ENCODE measurements around the gene NPAS3.

NPAS3 gene

GRCh38 chr14:33747749-33748148, 809.1 kb downstream of the NPAS3 start:
- no peak for DNase-seq (ENCODE audit: extremely low spot score)
- TF ChIP-seq CTCF (IDR thresholded peaks at IDR 0.05; ENCODE audit: control extremely low read depth, extremely low read depth, low read depth, missing control alignments): no peak
- ChIA-PET POLR2A (no interaction called here), CTCF (no interaction called here)

GRCh38 chr14:33754261-33754660, 815.6 kb downstream of the NPAS3 start:
- TF ChIP-seq CTCF (IDR thresholded peaks at IDR 0.05; ENCODE audit: control extremely low read depth, extremely low read depth, low read depth, missing control alignments): no peak
- ChIA-PET POLR2A (no interaction called here), CTCF (interaction anchor here (1.3 to 2.5 kb wide), 2 partner anchors 11 to 577 kb away, joined by 3 to 9 read pairs; no protein-coding TSS in a partner anchor)
- no peak for DNase-seq (ENCODE audit: extremely low spot score)

- ChIA-PET CTCF (no interaction called here), POLR2A (no interaction called here)
- TF ChIP-seq CTCF (IDR thresholded peaks at IDR 0.05; ENCODE audit: control extremely low read depth, extremely low read depth, low read depth, missing control alignments): no peak
- no peak for DNase-seq (ENCODE audit: extremely low spot score)
Observed at GRCh38 chr14:33755358-33755757, 816.7 kb downstream of the NPAS3 start.

GRCh38 chr14:33756833-33757232, 818.2 kb downstream of the NPAS3 start:
- ChIA-PET POLR2A (no interaction called here), CTCF (interaction anchor here (1.5 kb wide), 1 partner anchor 11 kb away, joined by 6 read pairs; no protein-coding TSS in a partner anchor)
- DNase-seq (ENCODE audit: extremely low spot score): no peak
- no peak for TF ChIP-seq CTCF (IDR thresholded peaks at IDR 0.05; ENCODE audit: control extremely low read depth, extremely low read depth, low read depth, missing control alignments)

GRCh38 chr14:33758547-33758946, 819.9 kb downstream of the NPAS3 start:
- no peak for DNase-seq (ENCODE audit: extremely low spot score)
- CTCF ChIA-PET: interaction anchor here (1.3 kb wide), 1 partner anchor 34 kb away, joined by 4 read pairs; no protein-coding TSS in a partner anchor
- no peak for TF ChIP-seq CTCF (IDR thresholded peaks at IDR 0.05; ENCODE audit: control extremely low read depth, extremely low read depth, low read depth, missing control alignments)
- POLR2A ChIA-PET: no interaction called here

GRCh38 chr14:33762161-33762851, 823.6 kb downstream of the NPAS3 start:
- no peak for TF ChIP-seq CTCF (IDR thresholded peaks at IDR 0.05; ENCODE audit: control extremely low read depth, extremely low read depth, low read depth, missing control alignments)
- CTCF ChIA-PET: no interaction called here
- DNase-seq (ENCODE audit: extremely low spot score): no peak
- POLR2A ChIA-PET: no interaction called here
